ENCODE data around the gene GPR176. TPM values are rescaled to one million over a fixed set of nuclear protein-coding genes. Genes with fewer than 3 reads are reported as not detected.

GPR176 gene
- total RNA-seq, 1 donor from 2014 or later, result 35.4 TPM

GRCh38 chr15:39854161-39854560 lies 65.9 kb downstream of the GPR176 start:
- Histone ChIP-seq H2AFZ (ENCODE audit: low read depth, low read length) (no peak overlapping the region), H3K27ac (ENCODE audit: low read depth, low read length) (no peak overlapping the region), H4K20me1 (ENCODE audit: insufficient read depth, low read length) (peaks cover 26% of the 10 kb centered on the region), H3K9ac (ENCODE audit: low read length) (no peak overlapping the region), H3K9me3 (ENCODE audit: insufficient read depth, low read depth, low read length) (no peaks in the 10 kb centered on the region), H3K79me2 (ENCODE audit: insufficient read depth, low read length) (peaks cover 78% of the 10 kb centered on the region), H3K4me2 (ENCODE audit: low read length) (no peak overlapping the region), H3K4me1 (ENCODE audit: insufficient read depth, low read length) (peaks cover 12% of the 10 kb centered on the region), H3K36me3 (ENCODE audit: insufficient read depth, low read length) (no peaks in the 10 kb centered on the region), H3K4me3 (ENCODE audit: insufficient read depth, low read depth, low read length) (no peak overlapping the region), H3K27me3 (ENCODE audit: insufficient read depth, low read length) (no peaks in the 10 kb centered on the region)
- no peaks in the 10 kb centered on the region for H3K27me3 Mint-ChIP-seq (ENCODE audit: low read depth, unreplicated experiment)
- H3K4me1 Mint-ChIP-seq (ENCODE audit: low read depth, unreplicated experiment), result peaks cover 13% of the 10 kb centered on the region
- DNase-seq (ENCODE audit: low read depth) (no peak), FAIRE-seq (no peak)
- peak overlapping the region; percentile 54 for H3K27ac Mint-ChIP-seq (ENCODE audit: unreplicated experiment)
- H3K4me3 Mint-ChIP-seq (ENCODE audit: unreplicated experiment), result no peak overlapping the region
- TF ChIP-seq CTCF (IDR thresholded peaks at IDR 0.05; ENCODE audit: insufficient read depth, low read depth, low read length), result no peak
- no peak for TF ChIP-seq EZH2 (IDR thresholded peaks at IDR 0.05; ENCODE audit: insufficient read depth, low read length)
- peaks cover 4% of the 10 kb centered on the region for H3K36me3 Mint-ChIP-seq (ENCODE audit: low read depth, unreplicated experiment)
- H3K9me3 Mint-ChIP-seq (ENCODE audit: unreplicated experiment), result no peaks in the 10 kb centered on the region

GRCh38 chr15:39852250-39852649 lies 67.8 kb downstream of the GPR176 start:
- DNase-seq (ENCODE audit: low read depth) (peak; percentile 51), FAIRE-seq (peak; percentile 68)
- Histone ChIP-seq H2AFZ (ENCODE audit: low read depth, low read length) (no peak overlapping the region), H3K4me2 (ENCODE audit: low read length) (peak overlapping the region; percentile 27), H4K20me1 (ENCODE audit: insufficient read depth, low read length) (peaks cover 26% of the 10 kb centered on the region), H3K36me3 (ENCODE audit: insufficient read depth, low read length) (no peaks in the 10 kb centered on the region), H3K27me3 (ENCODE audit: insufficient read depth, low read length) (no peaks in the 10 kb centered on the region), H3K9me3 (ENCODE audit: insufficient read depth, low read depth, low read length) (no peaks in the 10 kb centered on the region), H3K4me3 (ENCODE audit: insufficient read depth, low read depth, low read length) (no peak overlapping the region), H3K27ac (ENCODE audit: low read depth, low read length) (peak overlapping the region; percentile 4), H3K9ac (ENCODE audit: low read length) (no peak overlapping the region), H3K79me2 (ENCODE audit: insufficient read depth, low read length) (peaks cover 86% of the 10 kb centered on the region), H3K4me1 (ENCODE audit: insufficient read depth, low read length) (peaks cover 12% of the 10 kb centered on the region)
- no peaks in the 10 kb centered on the region for H3K27me3 Mint-ChIP-seq (ENCODE audit: low read depth, unreplicated experiment)
- no peak overlapping the region for H3K4me3 Mint-ChIP-seq (ENCODE audit: unreplicated experiment)
- H3K27ac Mint-ChIP-seq (ENCODE audit: unreplicated experiment), result no peak overlapping the region
- peaks cover 4% of the 10 kb centered on the region for H3K36me3 Mint-ChIP-seq (ENCODE audit: low read depth, unreplicated experiment)
- TF ChIP-seq EZH2 (IDR thresholded peaks at IDR 0.05; ENCODE audit: insufficient read depth, low read length) (no peak), CTCF (IDR thresholded peaks at IDR 0.05; ENCODE audit: insufficient read depth, low read depth, low read length) (no peak)
- peaks cover 13% of the 10 kb centered on the region for H3K4me1 Mint-ChIP-seq (ENCODE audit: low read depth, unreplicated experiment)
- H3K9me3 Mint-ChIP-seq (ENCODE audit: unreplicated experiment), result no peaks in the 10 kb centered on the region

- Mint-ChIP-seq H3K9me3 (ENCODE audit: unreplicated experiment) (no peaks in the 10 kb centered on the region), H3K27ac (ENCODE audit: unreplicated experiment) (no peak overlapping the region), H3K4me1 (ENCODE audit: low read depth, unreplicated experiment) (peaks cover 13% of the 10 kb centered on the region), H3K36me3 (ENCODE audit: low read depth, unreplicated experiment) (peaks cover 4% of the 10 kb centered on the region), H3K4me3 (ENCODE audit: unreplicated experiment) (no peak overlapping the region), H3K27me3 (ENCODE audit: low read depth, unreplicated experiment) (no peaks in the 10 kb centered on the region)
- Histone ChIP-seq H4K20me1 (ENCODE audit: insufficient read depth, low read length) (peaks cover 26% of the 10 kb centered on the region), H3K4me1 (ENCODE audit: insufficient read depth, low read length) (peaks cover 12% of the 10 kb centered on the region), H3K4me2 (ENCODE audit: low read length) (peak overlapping the region; percentile 27), H2AFZ (ENCODE audit: low read depth, low read length) (no peak overlapping the region), H3K9ac (ENCODE audit: low read length) (no peak overlapping the region), H3K4me3 (ENCODE audit: insufficient read depth, low read depth, low read length) (no peak overlapping the region), H3K27ac (ENCODE audit: low read depth, low read length) (peak overlapping the region; percentile 4), H3K79me2 (ENCODE audit: insufficient read depth, low read length) (peaks cover 86% of the 10 kb centered on the region), H3K36me3 (ENCODE audit: insufficient read depth, low read length) (no peaks in the 10 kb centered on the region), H3K27me3 (ENCODE audit: insufficient read depth, low read length) (no peaks in the 10 kb centered on the region), H3K9me3 (ENCODE audit: insufficient read depth, low read depth, low read length) (no peaks in the 10 kb centered on the region)
- FAIRE-seq (no peak), DNase-seq (ENCODE audit: low read depth) (peak; percentile 69)
- TF ChIP-seq CTCF (IDR thresholded peaks at IDR 0.05; ENCODE audit: insufficient read depth, low read depth, low read length), result no peak
- no peak for TF ChIP-seq EZH2 (IDR thresholded peaks at IDR 0.05; ENCODE audit: insufficient read depth, low read length)
These were observed 68.5 kb downstream of the GPR176 start for GRCh38 chr15:39851500-39852092.

Data from astrocyte (in vitro differentiated cells and primary cell).